PC-3 (cell line): ENCODE results near the gene HCN1. TPM values are rescaled to one million over a fixed set of nuclear protein-coding genes. Genes with fewer than 3 reads are reported as not detected.

ENCODE experiments used
- ATAC-seq: fragments of 200-7000 bp; cut with Tn5 transposase; 2 replicates; pipeline ENCODE4 v1.9.1; 2020; ENCODE audit warnings: mild to moderate bottlenecking, moderate library complexity
- BruUV-seq: library from RNA; stranded (reverse); fragments of 400-500 nt; replicated peaks from 2 replicates; lab custom pipeline; 2021; lab: Mats Ljungman, UMichigan
- CTCF ChIA-PET: fragments of 300-600 bp; sonication (Branson Sonifier 250); formaldehyde crosslinking; loops from one replicate; lab custom pipeline; 2022; ENCODE audit warnings: antibody characterized with exemption; lab: Charles Lee
- POLR2A ChIA-PET: fragments of 300-600 bp; sonication (Branson Sonifier 250); formaldehyde crosslinking; loops from one replicate; lab custom pipeline; 2022; ENCODE audit warnings: antibody characterized with exemption; ENCODE audit not compliant: unreplicated experiment; lab: Charles Lee
- DNase-seq: peaks from one replicate; pipeline ENCODE4 v3.0.0-alpha.2; 2015
- H2AFZ ChIP-seq: fragments of 300-600 bp; sonication (generic); 2 replicates; pipeline ENCODE4 v1.6.0; 2016; ENCODE audit warnings: antibody characterized with exemption, low read length
- H3F3A ChIP-seq: fragments of 300-600 bp; sonication (generic); one replicate; pipeline ENCODE4 v1.6.0; 2017; ENCODE audit warnings: antibody characterized with exemption, low read length, control low read depth, mild to moderate bottlenecking; ENCODE audit not compliant: unreplicated experiment
- H3K27ac ChIP-seq: fragments of 300-600 bp; sonication (generic); 2 replicates; pipeline ENCODE4 v1.5.1; 2016; ENCODE audit warnings: mild to moderate bottlenecking, low read length
- H3K27me3 ChIP-seq: fragments of 300-600 bp; sonication (generic); 2 replicates; pipeline ENCODE4 v1.6.1; 2016; ENCODE audit warnings: low read length, mixed read lengths
- H3K36me3 ChIP-seq: fragments of 300-600 bp; sonication (generic); 2 replicates; pipeline ENCODE4 v1.6.1; 2016; ENCODE audit warnings: low read depth, mixed run types, low read length, mixed read lengths
- H3K4me1 ChIP-seq: fragments of 300-600 bp; sonication (generic); 2 replicates; pipeline ENCODE4 v1.5.1; 2016; ENCODE audit warnings: low read length; ENCODE audit not compliant: insufficient read depth
- H3K4me2 ChIP-seq: fragments of 300-600 bp; sonication (generic); 2 replicates; pipeline ENCODE4 v1.6.0; 2016; ENCODE audit warnings: low read length
- H3K4me3 ChIP-seq: fragments of 300-600 bp; sonication (generic); 2 replicates; pipeline ENCODE4 v1.5.1; 2016; ENCODE audit warnings: mild to moderate bottlenecking, low read length, mixed read lengths
- H3K79me2 ChIP-seq: fragments of 300-600 bp; sonication (generic); 2 replicates; pipeline ENCODE4 v1.6.1; 2017; ENCODE audit warnings: low read length, mixed read lengths
- H3K9ac ChIP-seq: fragments of 300-600 bp; sonication (generic); 2 replicates; pipeline ENCODE4 v1.6.0; 2016; ENCODE audit warnings: mild to moderate bottlenecking, low read length
- H3K9me2 ChIP-seq: fragments of 300-600 bp; sonication (generic); replicated peaks from 2 replicates; pipeline ENCODE4 v1.6.1; 2016; ENCODE audit warnings: mixed run types, low read length, mixed read lengths
- H3K9me3 ChIP-seq: fragments of 300-600 bp; sonication (generic); 2 replicates; pipeline ENCODE4 v1.6.1; 2016; ENCODE audit warnings: low read length, mixed read lengths
- H4K20me1 ChIP-seq: fragments of 300-600 bp; sonication (generic); 2 replicates; pipeline ENCODE4 v1.6.1; 2016; ENCODE audit warnings: low read length, mixed read lengths
- EZH2 ChIP-seq: fragments of 300-600 bp; sonication (generic); IDR thresholded peaks from one replicate; pipeline ENCODE4 v1.6.1; 2017; ENCODE audit warnings: antibody characterized with exemption, mild to moderate bottlenecking, low read length; ENCODE audit not compliant: unreplicated experiment
- EZH2phosphoT487 ChIP-seq: fragments of 300-600 bp; sonication (generic); IDR thresholded peaks from 2 replicates; pipeline ENCODE4 v1.6.1; 2018; ENCODE audit warnings: mild to moderate bottlenecking, antibody characterized with exemption, low read length, borderline replicate concordance
- intact Hi-C: fragments of 100-400 bp; cut with micrococcal nuclease; formaldehyde crosslinking; loops from 2 replicates; pipeline ENCODE4 v1.9.0; 2023
- total RNA-seq: library from RNA; depleted of rRNA; stranded (reverse); fragments of >200 nt; gene quantifications from 2 replicates; pipeline ENCODE4 v1.2.3, GENCODE V29; 2014
- TF ChIP-seq, protein P1 (sequence below): fragments of 300-600 bp; sonication (generic); conservative IDR thresholded peaks from 2 replicates; pipeline ENCODE4 v1.5.1; 2017; ENCODE audit warnings: antibody characterized with exemption, low read depth, mild to moderate bottlenecking, low read length

HCN1 gene
- total RNA-seq, 1 experiment from 2014 or later, result not detected

DNA sequence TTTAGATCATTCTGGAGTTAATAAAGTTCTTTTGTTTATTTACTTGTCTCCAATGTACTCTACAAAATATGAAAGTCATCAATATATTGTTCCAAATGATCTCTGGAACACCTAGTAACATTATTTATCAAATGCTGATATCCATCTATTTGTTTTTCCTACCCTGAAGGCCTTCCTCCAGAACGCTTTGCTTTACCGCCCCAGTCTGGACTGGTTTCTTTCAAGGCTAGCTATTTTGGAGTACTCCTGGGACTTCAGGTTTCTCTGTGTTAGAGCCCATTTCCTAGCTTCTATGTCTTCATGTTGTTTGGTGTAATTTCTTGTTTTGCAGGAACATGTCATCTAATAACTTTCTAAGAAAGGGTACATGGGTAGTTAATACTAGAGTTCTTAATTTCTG is 9.6 kb downstream of the HCN1 start:
- Histone ChIP-seq H3K36me3 (no peaks in the 10 kb centered on the region), H3K9me3 (0 out of 2 replicates have a peak, but pooled peaks cover 13% of the 10 kb centered on the region), H3K9me2 (no peaks in the 10 kb centered on the region), H3K4me2 (no peak overlapping the region), H3K4me1 (no peaks in the 10 kb centered on the region), H2AFZ (no peak overlapping the region), H3K27ac (no peak overlapping the region), H3K27me3 (no peaks in the 10 kb centered on the region), H3K9ac (no peak overlapping the region), H3K79me2 (no peaks in the 10 kb centered on the region), H3F3A (no peaks in the 10 kb centered on the region), H4K20me1 (no peaks in the 10 kb centered on the region), H3K4me3 (no peak overlapping the region)
- ChIA-PET CTCF (no interaction called here), POLR2A (no interaction called here)
- ATAC-seq (no peak), DNase-seq (no peak)
- intact Hi-C loops, result no loop called here
- TF ChIP-seq EZH2 (no peak), EZH2phosphoT487 (no peak)
- TF ChIP-seq, protein P1, sequence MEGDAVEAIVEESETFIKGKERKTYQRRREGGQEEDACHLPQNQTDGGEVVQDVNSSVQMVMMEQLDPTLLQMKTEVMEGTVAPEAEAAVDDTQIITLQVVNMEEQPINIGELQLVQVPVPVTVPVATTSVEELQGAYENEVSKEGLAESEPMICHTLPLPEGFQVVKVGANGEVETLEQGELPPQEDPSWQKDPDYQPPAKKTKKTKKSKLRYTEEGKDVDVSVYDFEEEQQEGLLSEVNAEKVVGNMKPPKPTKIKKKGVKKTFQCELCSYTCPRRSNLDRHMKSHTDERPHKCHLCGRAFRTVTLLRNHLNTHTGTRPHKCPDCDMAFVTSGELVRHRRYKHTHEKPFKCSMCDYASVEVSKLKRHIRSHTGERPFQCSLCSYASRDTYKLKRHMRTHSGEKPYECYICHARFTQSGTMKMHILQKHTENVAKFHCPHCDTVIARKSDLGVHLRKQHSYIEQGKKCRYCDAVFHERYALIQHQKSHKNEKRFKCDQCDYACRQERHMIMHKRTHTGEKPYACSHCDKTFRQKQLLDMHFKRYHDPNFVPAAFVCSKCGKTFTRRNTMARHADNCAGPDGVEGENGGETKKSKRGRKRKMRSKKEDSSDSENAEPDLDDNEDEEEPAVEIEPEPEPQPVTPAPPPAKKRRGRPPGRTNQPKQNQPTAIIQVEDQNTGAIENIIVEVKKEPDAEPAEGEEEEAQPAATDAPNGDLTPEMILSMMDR, result no peak
- no TSS peak for BruUV-seq

DNA sequence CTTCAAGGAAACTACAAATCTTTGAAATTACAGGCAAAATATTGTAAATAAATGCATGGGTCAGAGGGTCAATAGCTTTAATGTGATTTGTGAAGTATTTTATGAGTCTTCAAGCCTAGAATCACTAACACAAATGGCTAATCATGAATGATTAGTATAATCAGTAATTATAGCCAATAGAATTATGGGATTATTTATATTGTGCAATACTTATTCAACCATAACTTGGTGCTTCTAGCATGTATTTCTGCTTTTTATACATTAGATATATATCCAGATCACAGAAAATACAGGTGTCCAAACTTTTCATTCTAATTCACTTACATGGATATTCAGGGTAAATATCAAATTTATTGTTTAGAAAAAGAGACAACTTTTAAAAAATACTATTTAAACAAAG is 12.1 kb downstream of the HCN1 start:
- H3K4me2 ChIP-seq, result no peak overlapping the region
- H3K36me3 ChIP-seq, result no peaks in the 10 kb centered on the region
- DNase-seq (no peak), ATAC-seq (no peak)
- H3K9me3 ChIP-seq, result 0 out of 2 replicates have a peak, but pooled peaks cover 13% of the 10 kb centered on the region
- no peak overlapping the region for H3K9ac ChIP-seq
- TF ChIP-seq EZH2phosphoT487, result no peak
- TF ChIP-seq, protein P1, result no peak
- no peak for TF ChIP-seq EZH2
- no peak overlapping the region for H3K4me3 ChIP-seq
- H2AFZ ChIP-seq, result no peak overlapping the region
- no peak overlapping the region for H3K27ac ChIP-seq
- no TSS peak for BruUV-seq
- POLR2A ChIA-PET, result no interaction called here
- H3K4me1 ChIP-seq, result no peaks in the 10 kb centered on the region
- no peaks in the 10 kb centered on the region for H3F3A ChIP-seq
- H4K20me1 ChIP-seq, result no peaks in the 10 kb centered on the region
- H3K9me2 ChIP-seq, result no peaks in the 10 kb centered on the region
- no peaks in the 10 kb centered on the region for H3K27me3 ChIP-seq
- intact Hi-C loops, result no loop called here
- CTCF ChIA-PET, result no interaction called here
- H3K79me2 ChIP-seq, result no peaks in the 10 kb centered on the region

DNA sequence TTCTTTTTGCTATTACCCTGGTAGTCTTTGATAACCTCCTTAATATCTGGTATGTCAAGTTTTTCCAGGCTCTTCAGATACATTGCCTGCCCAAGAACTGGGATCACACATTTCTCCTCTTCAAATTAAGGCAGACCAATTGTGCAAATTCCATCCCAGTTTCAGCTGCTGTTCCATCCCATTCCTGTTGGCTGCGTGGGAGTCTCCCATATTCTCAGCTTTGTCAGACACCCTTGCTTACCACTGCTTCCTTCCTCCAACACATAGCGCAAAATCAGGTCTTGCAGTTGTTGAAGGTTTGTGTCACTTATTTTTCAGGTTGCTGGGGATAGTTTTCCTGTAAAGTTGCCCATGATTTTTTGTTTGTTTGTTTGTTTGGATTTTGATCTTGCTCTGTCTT is 15.2 kb downstream of the HCN1 start:
- TF ChIP-seq, protein P1, result no peak
- TF ChIP-seq EZH2, result no peak
- TF ChIP-seq EZH2phosphoT487, result no peak
- H3K9me3 ChIP-seq, result no peaks in the 10 kb centered on the region
- ChIA-PET CTCF (no interaction called here), POLR2A (no interaction called here)
- H3K79me2 ChIP-seq, result no peaks in the 10 kb centered on the region
- H3K27ac ChIP-seq, result no peak overlapping the region
- no peaks in the 10 kb centered on the region for H3K9me2 ChIP-seq
- no TSS peak for BruUV-seq
- no peak overlapping the region for H3K4me2 ChIP-seq
- H4K20me1 ChIP-seq, result no peaks in the 10 kb centered on the region
- H3K4me3 ChIP-seq, result no peak overlapping the region
- H3K9ac ChIP-seq, result no peak overlapping the region
- intact Hi-C loops, result no loop called here
- no peaks in the 10 kb centered on the region for H3K36me3 ChIP-seq
- H2AFZ ChIP-seq, result no peak overlapping the region
- DNase-seq (no peak), ATAC-seq (no peak)
- no peaks in the 10 kb centered on the region for H3K4me1 ChIP-seq
- no peaks in the 10 kb centered on the region for H3F3A ChIP-seq
- no peaks in the 10 kb centered on the region for H3K27me3 ChIP-seq
